HFF-Myc (cell line): ENCODE data around the gene ADH6.

Experiments
- DNase-seq: peaks from one replicate; pipeline ENCODE4 v3.0.0-alpha.2; 2011; ENCODE audit warnings: low read depth; ENCODE audit errors: extremely low read depth
- H3K4me3 ChIP-seq: replicated peaks from 2 replicates; pipeline ENCODE4 v1.5.1; 2011; ENCODE audit warnings: low read depth, mild to moderate bottlenecking, control low read depth, low read length
- TF ChIP-seq, protein P1 (sequence below): IDR thresholded peaks from 2 replicates; pipeline ENCODE4 v1.5.1; 2012; ENCODE audit warnings: mild to moderate bottlenecking, low read depth, low read length, control low read depth; ENCODE audit errors: missing control alignments

Gene ADH6

GRCh38 chr4:99161373-99162099, 57.5 kb downstream of the ADH6 start:
- H3K4me3 ChIP-seq, result no peak overlapping the region
- DNase-seq, result no peak
- TF ChIP-seq, protein P1, sequence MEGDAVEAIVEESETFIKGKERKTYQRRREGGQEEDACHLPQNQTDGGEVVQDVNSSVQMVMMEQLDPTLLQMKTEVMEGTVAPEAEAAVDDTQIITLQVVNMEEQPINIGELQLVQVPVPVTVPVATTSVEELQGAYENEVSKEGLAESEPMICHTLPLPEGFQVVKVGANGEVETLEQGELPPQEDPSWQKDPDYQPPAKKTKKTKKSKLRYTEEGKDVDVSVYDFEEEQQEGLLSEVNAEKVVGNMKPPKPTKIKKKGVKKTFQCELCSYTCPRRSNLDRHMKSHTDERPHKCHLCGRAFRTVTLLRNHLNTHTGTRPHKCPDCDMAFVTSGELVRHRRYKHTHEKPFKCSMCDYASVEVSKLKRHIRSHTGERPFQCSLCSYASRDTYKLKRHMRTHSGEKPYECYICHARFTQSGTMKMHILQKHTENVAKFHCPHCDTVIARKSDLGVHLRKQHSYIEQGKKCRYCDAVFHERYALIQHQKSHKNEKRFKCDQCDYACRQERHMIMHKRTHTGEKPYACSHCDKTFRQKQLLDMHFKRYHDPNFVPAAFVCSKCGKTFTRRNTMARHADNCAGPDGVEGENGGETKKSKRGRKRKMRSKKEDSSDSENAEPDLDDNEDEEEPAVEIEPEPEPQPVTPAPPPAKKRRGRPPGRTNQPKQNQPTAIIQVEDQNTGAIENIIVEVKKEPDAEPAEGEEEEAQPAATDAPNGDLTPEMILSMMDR, result no peak

DNA sequence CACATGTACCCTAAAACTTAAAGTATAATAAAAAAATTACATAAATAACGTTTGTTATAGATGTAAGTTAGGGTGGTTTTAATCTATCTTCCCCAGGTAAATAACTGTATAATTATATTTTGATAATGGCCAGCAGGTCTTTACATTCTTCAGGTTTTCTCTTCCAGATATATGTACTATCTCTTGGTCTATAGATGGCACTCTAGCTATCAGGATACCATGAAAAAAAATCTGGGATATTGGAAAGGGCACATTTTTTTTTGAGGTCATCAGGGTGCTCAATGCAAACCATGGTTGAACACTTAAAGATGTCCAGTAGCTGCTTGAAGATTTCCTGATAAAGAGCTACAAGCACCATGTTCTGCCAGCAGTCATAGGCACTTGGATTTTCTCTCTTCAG, 59.3 kb downstream of the ADH6 start:
- H3K4me3 ChIP-seq, result no peak overlapping the region
- no peak for DNase-seq
- TF ChIP-seq, protein P1, result no peak

DNA sequence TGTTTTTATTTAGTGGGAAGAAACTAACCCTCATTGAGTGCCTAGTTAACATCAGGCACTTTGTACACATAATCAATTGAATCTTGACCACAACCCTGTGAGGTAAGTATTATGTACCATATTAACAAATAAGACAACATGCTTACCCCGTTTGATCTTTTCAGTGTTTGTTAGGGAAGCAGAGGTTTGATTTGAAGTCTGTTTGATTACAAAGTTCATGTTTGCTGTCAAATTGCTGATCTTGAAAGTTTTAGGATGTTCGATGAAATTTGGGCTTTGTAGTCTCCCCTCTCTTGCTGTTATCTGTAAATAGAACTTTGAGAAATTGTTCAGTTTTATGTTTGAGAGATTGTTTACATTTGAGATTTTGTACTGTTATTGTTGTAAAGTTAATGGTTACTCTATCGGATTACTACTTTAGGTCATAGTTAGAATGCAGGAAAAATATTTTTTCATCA, 61.5 kb downstream of the ADH6 start:
- H3K4me3 ChIP-seq, result no peak overlapping the region
- DNase-seq, result no peak
- TF ChIP-seq, protein P1, result no peak

DNA sequence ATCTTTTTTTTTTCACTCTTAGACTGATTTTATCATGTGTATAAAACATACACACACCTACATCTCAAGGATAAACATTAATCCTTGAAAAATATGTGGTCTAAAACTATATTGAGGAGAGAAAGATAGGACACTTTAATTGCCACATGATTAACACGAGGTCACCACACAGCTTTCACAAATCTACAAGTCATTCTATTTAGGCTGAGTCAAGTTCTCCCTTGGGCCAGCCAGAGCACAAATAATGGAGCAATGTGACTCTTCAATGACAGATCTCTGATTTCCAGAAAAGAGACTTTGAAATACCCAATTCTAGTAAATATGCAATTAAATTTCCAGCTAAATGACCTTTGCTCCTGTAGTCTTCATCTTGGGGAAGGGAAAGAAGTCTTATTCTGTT, 62.1 kb downstream of the ADH6 start:
- TF ChIP-seq, protein P1, result no peak
- no peak for DNase-seq
- no peak overlapping the region for H3K4me3 ChIP-seq

DNA sequence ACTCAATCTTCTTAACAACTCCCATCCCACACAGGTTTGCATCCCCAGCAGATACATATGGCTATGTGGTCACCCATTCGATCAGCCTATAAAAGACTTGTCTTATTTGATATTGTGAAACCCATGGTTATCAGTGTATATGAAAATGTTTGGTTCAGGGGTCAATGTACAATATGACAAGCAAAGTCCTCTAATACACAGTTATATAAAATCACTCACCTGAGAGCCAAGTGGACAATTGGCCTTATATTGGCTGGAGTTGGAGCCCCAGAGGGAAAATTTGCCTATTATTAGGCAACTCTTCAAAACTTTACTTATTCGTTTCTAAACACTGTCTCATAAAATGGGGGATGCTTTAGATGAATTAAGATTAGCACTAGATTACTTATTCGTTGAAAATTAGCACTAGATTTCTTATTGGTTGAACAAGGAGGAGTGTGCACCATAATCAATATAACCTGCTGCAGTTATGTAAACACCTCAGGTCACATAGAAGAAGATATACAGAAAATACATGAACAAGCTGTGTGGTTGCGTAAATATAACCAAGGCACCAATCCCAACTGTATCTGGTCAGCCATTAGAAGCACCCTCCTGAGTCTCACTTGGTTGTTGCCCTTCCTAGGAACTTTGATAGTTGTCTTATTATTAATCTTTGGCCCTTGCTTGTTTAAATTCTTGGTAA, 64.2 kb downstream of the ADH6 start:
- TF ChIP-seq, protein P1, result no peak
- DNase-seq, result no peak
- no peak overlapping the region for H3K4me3 ChIP-seq
